ENCODE measurements around the gene CAMK2B.

- TF ChIP-seq POLR2A (IDR thresholded peaks at IDR 0.05; ENCODE audit: low read length) (no peak), GATA1 (IDR thresholded peaks at IDR 0.05; ENCODE audit: low read depth, low read length) (no peak)
Measured at GRCh38 chr7:44224080-44224973, 101.1 kb downstream of the CAMK2B start.

Data from erythroblast (primary cell).